DOHH2 (cell line): Measurements from ENCODE around the gene MAP4K2.

ENCODE experiments used
- H3F3A ChIP-seq: fragments of 200-600 bp; sonication (generic), shearing (Covaris generic); 2 replicates; pipeline ENCODE4 v1.6.0; 2016; ENCODE audit warnings: antibody characterized with exemption, mild to moderate bottlenecking; ENCODE audit not compliant: control insufficient read depth, insufficient read depth
- H3K27ac ChIP-seq: fragments of 200-600 bp; sonication (generic); 2 replicates; pipeline ENCODE4 v1.5.1; 2014; ENCODE audit warnings: low read depth, mild to moderate bottlenecking, low read length, moderate library complexity
- H3K27me3 ChIP-seq: fragments of 200-600 bp; sonication (generic); 2 replicates; pipeline ENCODE4 v1.6.1; 2014; ENCODE audit warnings: mild to moderate bottlenecking, low read length, mixed read lengths; ENCODE audit not compliant: control insufficient read depth
- H3K36me3 ChIP-seq: fragments of 200-600 bp; sonication (generic); 2 replicates; pipeline ENCODE4 v1.6.1; 2014; ENCODE audit warnings: mild to moderate bottlenecking, low read length, moderate library complexity, mixed read lengths; ENCODE audit not compliant: control insufficient read depth
- H3K4me1 ChIP-seq: fragments of 200-600 bp; sonication (generic); 2 replicates; pipeline ENCODE4 v1.6.1; 2014; ENCODE audit warnings: mild to moderate bottlenecking, low read length, mixed read lengths; ENCODE audit not compliant: control insufficient read depth
- H3K4me2 ChIP-seq: fragments of 200-600 bp; sonication (generic); 2 replicates; pipeline ENCODE4 v1.6.0; 2014; ENCODE audit warnings: mild to moderate bottlenecking, low read length, moderate library complexity
- H3K4me3 ChIP-seq: fragments of 200-600 bp; sonication (generic); 2 replicates; pipeline ENCODE4 v1.5.1; 2014; ENCODE audit warnings: mild to moderate bottlenecking, low read length, mixed read lengths
- H3K79me2 ChIP-seq: fragments of 200-600 bp; sonication (generic); 2 replicates; pipeline ENCODE4 v1.6.1; 2014; ENCODE audit warnings: mild to moderate bottlenecking, low read length, mixed read lengths; ENCODE audit not compliant: control insufficient read depth
- H3K9me2 ChIP-seq: fragments of 200-600 bp; sonication (generic); replicated peaks from 2 replicates; pipeline ENCODE4 v1.6.1; 2014; ENCODE audit warnings: mild to moderate bottlenecking, low read length, mixed read lengths; ENCODE audit not compliant: control insufficient read depth
- H3K9me3 ChIP-seq: fragments of 200-600 bp; sonication (generic); 2 replicates; pipeline ENCODE4 v1.6.1; 2014; ENCODE audit warnings: antibody characterized with exemption, low read length, mixed read lengths; ENCODE audit not compliant: control insufficient read depth, insufficient read depth
- H4K20me1 ChIP-seq: fragments of 200-600 bp; sonication (generic); 2 replicates; pipeline ENCODE4 v1.6.0; 2014; ENCODE audit warnings: low read depth, mild to moderate bottlenecking, antibody characterized with exemption, low read length, moderate library complexity; ENCODE audit not compliant: control insufficient read depth, insufficient read depth
- CTCF ChIP-seq: fragments of 200-600 bp; sonication (generic); IDR thresholded peaks from one replicate; pipeline ENCODE4 v1.5.1; 2014; ENCODE audit warnings: antibody characterized with exemption, mild to moderate bottlenecking, low read depth, low read length; ENCODE audit not compliant: poor library complexity, severe bottlenecking
- EZH2phosphoT487 ChIP-seq: fragments of 200-600 bp; sonication (generic); IDR thresholded peaks from 2 replicates; pipeline ENCODE4 v1.6.1; 2017; ENCODE audit warnings: borderline replicate concordance, mild to moderate bottlenecking, antibody characterized with exemption, low read length, moderate library complexity, mixed read lengths

MAP4K2 gene

DNA sequence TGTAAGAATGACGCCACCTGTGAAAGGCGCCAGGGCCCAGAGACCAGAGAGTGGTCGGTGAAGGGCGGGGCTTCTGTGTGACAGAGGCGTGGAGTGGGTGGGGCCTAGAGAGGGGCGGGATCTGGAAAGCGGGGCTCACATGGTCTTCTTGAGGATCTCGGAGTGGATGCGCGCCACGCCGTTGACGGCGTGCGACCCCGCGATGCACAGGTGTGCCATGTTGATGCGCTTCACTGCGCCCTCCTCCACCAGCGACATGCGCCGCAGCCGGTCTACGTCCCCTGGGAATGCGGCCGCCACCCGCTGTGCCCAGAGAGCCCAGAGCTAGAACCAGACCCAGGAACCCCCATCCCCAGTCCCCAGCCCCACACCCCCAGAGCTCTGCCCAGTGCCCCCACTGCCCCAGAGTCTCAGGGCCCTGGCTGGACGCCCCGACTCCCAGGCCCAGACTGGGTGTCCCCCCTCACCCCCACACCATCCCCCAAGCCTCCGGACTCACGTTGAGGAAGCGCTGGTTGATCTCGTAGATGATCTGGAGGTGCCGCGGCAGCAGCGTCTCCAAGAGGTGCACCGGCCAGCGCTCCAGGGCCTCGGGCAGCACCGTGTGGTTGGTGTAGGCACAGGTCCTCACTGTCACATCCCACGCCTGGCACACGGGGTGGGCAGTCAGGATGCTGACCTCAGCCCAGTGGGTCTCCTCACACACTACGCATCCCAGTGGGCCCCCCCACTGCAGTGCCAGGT, 49.5 kb downstream of the MAP4K2 start:
- no peak for TF ChIP-seq EZH2phosphoT487
- no peak for TF ChIP-seq CTCF
- Histone ChIP-seq H3K9me2 (no peaks in the 10 kb centered on the region), H3K27ac (no peak overlapping the region), H4K20me1 (no peaks in the 10 kb centered on the region), H3K4me3 (no peak overlapping the region), H3K27me3 (no peaks in the 10 kb centered on the region), H3K36me3 (no peaks in the 10 kb centered on the region), H3K9me3 (no peaks in the 10 kb centered on the region), H3K4me1 (peaks cover 10% of the 10 kb centered on the region), H3F3A (peaks cover under 1% of the 10 kb centered on the region; the same call in 1 of the 2 replicates), H3K4me2 (no peak overlapping the region), H3K79me2 (no peaks in the 10 kb centered on the region)

- H3K4me2 ChIP-seq: no peak overlapping the region
- H3K4me1 ChIP-seq: peaks cover 10% of the 10 kb centered on the region
- TF ChIP-seq CTCF (no peak), EZH2phosphoT487 (no peak)
- H3K79me2 ChIP-seq: no peaks in the 10 kb centered on the region
- no peaks in the 10 kb centered on the region for H3K9me3 ChIP-seq
- H3K27me3 ChIP-seq: no peaks in the 10 kb centered on the region
- H3K4me3 ChIP-seq: no peak overlapping the region
- no peaks in the 10 kb centered on the region for H4K20me1 ChIP-seq
- no peaks in the 10 kb centered on the region for H3K36me3 ChIP-seq
- no peak overlapping the region for H3K27ac ChIP-seq
- H3F3A ChIP-seq: peaks cover 6% of the 10 kb centered on the region
- no peaks in the 10 kb centered on the region for H3K9me2 ChIP-seq
Measured at GRCh38 chr11:64753019-64753379, 50.0 kb downstream of the MAP4K2 start.

DNA sequence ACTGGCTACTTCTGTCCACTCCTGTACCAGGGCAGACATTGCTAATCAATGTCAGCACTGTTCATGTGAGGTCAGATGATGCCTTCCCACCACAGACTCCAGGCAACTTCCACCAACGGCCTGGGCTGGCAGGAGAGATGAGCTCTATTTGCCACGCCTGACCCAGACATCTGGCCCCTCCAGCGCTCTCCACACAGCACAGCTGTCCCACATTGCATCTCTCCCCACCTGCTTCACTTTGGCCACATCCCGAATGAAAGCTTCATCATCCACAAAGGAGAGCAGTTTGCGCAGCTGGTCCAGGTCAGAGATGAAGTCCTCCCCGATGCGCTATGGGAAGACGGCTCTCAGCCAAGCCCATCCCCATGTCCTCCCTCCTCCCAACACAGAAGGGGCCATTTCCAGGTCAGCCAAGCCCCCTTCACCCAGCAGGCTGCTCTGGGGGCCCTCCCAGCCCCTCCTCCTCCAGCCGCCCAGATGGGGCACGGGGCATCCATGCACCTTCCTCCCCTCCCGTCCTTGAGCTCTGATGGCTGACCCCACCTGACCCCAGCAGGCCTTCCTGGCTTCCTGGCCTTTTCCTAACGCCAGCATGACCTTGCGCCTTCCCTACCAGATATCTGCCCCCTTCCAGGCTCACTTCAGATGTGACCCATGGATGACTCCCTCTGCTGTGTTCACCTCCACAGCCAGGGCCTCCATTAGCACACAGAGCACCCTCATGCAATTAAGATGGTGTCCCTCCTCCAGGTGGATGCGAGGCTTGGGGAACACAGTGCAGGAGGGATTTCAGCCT, 50.6 kb downstream of the MAP4K2 start:
- TF ChIP-seq EZH2phosphoT487 (no peak), CTCF (no peak)
- Histone ChIP-seq H3K27me3 (no peaks in the 10 kb centered on the region), H3K36me3 (no peaks in the 10 kb centered on the region), H3K9me2 (no peaks in the 10 kb centered on the region), H3F3A (peaks cover 6% of the 10 kb centered on the region), H3K79me2 (no peaks in the 10 kb centered on the region), H3K27ac (no peak overlapping the region), H3K4me1 (peaks cover 10% of the 10 kb centered on the region), H3K9me3 (no peaks in the 10 kb centered on the region), H3K4me2 (no peak overlapping the region), H3K4me3 (no peak overlapping the region), H4K20me1 (no peaks in the 10 kb centered on the region)
